ENCODE results near the gene MICAL3.
"Not testable (repeated sequence)": the region's sequence is repeated elsewhere in the genome, so short reads cannot be mapped to it uniquely, and the experiment has no call there.

Gene MICAL3

GRCh38 chr22:17946662-17947367 is 77.5 kb downstream of the MICAL3 start:
- Mint-ChIP-seq H3K27ac (ENCODE audit: low read depth) (no peak overlapping the region), H3K4me3 (no peak overlapping the region), H3K9me3 (no peaks in the 10 kb centered on the region)

DNA sequence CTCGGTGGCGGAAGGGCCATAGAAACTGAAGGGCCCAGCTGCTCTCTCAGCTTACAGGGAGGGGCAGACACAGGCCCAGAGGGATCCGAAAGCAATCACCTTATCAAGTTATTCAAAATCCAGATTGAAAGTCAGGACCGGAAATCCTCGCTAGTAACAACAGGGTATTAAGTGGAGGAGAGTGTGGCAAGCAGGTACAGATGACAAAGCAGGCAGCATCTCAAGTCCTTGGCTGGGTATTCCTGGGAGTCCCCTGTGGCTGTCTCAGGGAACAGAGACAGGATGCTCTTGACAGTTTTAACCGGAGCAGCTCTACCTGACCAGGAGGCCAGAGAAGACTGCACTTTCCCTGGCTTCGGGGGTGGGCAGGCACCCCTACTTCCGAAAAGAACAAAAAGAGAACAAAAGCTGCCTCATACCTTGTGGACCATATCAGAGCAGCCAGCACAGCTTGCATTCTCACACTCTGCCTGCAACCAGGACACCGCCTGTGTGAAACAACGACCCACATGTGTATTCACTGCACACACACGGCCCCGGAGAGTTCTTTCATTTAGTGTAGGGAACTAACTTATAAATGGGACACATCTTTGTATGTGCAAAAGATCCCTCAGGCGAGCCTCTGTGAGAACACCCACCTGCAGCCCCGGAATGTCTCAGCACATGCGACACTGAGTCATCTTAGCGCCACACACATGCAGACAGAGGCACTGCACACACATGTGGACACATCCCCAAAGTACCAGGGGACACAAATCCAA is 78.3 kb downstream of the MICAL3 start:
- Mint-ChIP-seq H3K4me3 (no peak overlapping the region), H3K9me3 (no peaks in the 10 kb centered on the region), H3K4me1 (peaks cover 42% of the 10 kb centered on the region), H3K36me3 (ENCODE audit: insufficient read depth) (no peaks in the 10 kb centered on the region), H3K27ac (ENCODE audit: low read depth) (no peak overlapping the region), H3K27me3 (no peaks in the 10 kb centered on the region)
- ATAC-seq (replicated peaks; ENCODE audit: extremely low read depth, poor library complexity, severe bottlenecking) (no peak), DNase-seq (ENCODE audit: low spot score in 2 of 2) (no peak)

More at GRCh38 chr22:17946662-17947367, 77.5 kb downstream of the MICAL3 start:
- Mint-ChIP-seq H3K36me3 (ENCODE audit: insufficient read depth) (no peaks in the 10 kb centered on the region), H3K27me3 (no peaks in the 10 kb centered on the region), H3K4me1 (peaks cover 44% of the 10 kb centered on the region)
- no peak for ATAC-seq (replicated peaks; ENCODE audit: extremely low read depth, poor library complexity, severe bottlenecking)
- DNase-seq (ENCODE audit: low spot score in 2 of 2), result no peak

GRCh38 chr22:17945156-17945887 is 79.0 kb downstream of the MICAL3 start:
- DNase-seq (ENCODE audit: low spot score in 2 of 2) (no peak), ATAC-seq (replicated peaks; ENCODE audit: extremely low read depth, poor library complexity, severe bottlenecking) (no peak)
- Mint-ChIP-seq H3K27ac (ENCODE audit: low read depth) (no peak overlapping the region), H3K9me3 (no peaks in the 10 kb centered on the region), H3K27me3 (no peaks in the 10 kb centered on the region), H3K36me3 (ENCODE audit: insufficient read depth) (no peaks in the 10 kb centered on the region), H3K4me3 (no peak overlapping the region), H3K4me1 (peaks cover 41% of the 10 kb centered on the region)

DNA sequence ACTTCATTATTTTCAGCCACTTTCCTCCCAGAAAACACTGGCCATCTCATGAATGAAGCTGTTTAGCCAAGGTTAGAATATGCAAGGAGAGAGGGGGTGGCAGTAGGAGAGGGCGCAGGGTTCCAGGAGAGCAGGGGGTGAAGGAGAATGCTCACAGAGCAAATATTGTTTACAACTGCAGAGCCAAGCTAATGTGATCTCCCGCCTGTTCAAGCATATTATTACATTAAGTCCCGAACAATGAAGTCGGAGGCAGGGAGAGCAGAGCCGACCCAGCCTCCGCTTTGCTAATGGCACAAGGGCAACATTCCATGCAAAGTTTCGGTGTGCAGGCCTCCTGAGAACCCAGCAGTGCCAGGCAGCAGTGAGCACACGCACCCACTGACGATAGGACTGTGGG is 80.1 kb downstream of the MICAL3 start:
- no peak for DNase-seq (ENCODE audit: low spot score in 2 of 2)
- peaks cover 46% of the 10 kb centered on the region for H3K4me1 Mint-ChIP-seq
- no peaks in the 10 kb centered on the region for H3K9me3 Mint-ChIP-seq
- H3K27ac Mint-ChIP-seq (ENCODE audit: low read depth), result no peak overlapping the region
- ATAC-seq (replicated peaks; ENCODE audit: extremely low read depth, poor library complexity, severe bottlenecking), result no peak
- H3K4me3 Mint-ChIP-seq, result no peak overlapping the region
- H3K27me3 Mint-ChIP-seq, result no peaks in the 10 kb centered on the region
- H3K36me3 Mint-ChIP-seq (ENCODE audit: insufficient read depth), result no peaks in the 10 kb centered on the region

GRCh38 chr22:17943533-17944249 is 80.7 kb downstream of the MICAL3 start:
- peaks cover 46% of the 10 kb centered on the region for H3K4me1 Mint-ChIP-seq
- no peaks in the 10 kb centered on the region for H3K36me3 Mint-ChIP-seq (ENCODE audit: insufficient read depth)
- peak overlapping the region; percentile 54 for H3K27ac Mint-ChIP-seq (ENCODE audit: low read depth)
- ATAC-seq (replicated peaks; ENCODE audit: extremely low read depth, poor library complexity, severe bottlenecking) (no peak), DNase-seq (ENCODE audit: low spot score in 2 of 2) (no peak)
- no peaks in the 10 kb centered on the region for H3K27me3 Mint-ChIP-seq
- H3K9me3 Mint-ChIP-seq, result no peaks in the 10 kb centered on the region
- no peak overlapping the region for H3K4me3 Mint-ChIP-seq

DNA sequence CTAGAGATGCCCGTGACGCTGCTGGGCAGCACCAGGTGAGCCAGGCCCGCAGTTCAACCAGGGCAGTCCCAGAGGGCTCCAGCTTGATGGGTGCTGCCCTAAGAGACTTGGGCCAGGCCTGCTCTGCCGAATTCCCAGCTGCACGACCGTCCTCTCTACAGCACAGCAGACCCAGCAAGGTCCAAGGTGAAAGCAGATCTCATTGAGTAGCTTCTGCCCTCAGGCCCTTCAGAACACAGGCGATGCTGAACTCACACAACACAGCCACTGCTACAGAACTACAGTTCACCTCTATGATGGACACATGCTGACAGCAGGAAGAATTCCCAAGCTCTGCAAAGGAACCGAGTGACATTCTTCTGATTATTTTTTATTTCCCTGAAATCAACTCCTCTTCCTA is 81.6 kb downstream of the MICAL3 start:
- ATAC-seq (replicated peaks; ENCODE audit: extremely low read depth, poor library complexity, severe bottlenecking) (no peak), DNase-seq (ENCODE audit: low spot score in 2 of 2) (no peak)
- Mint-ChIP-seq H3K36me3 (ENCODE audit: insufficient read depth) (no peaks in the 10 kb centered on the region), H3K4me1 (peaks cover 46% of the 10 kb centered on the region), H3K27me3 (no peaks in the 10 kb centered on the region), H3K4me3 (no peak overlapping the region), H3K9me3 (no peaks in the 10 kb centered on the region), H3K27ac (ENCODE audit: low read depth) (peak overlapping the region; percentile 54)

GRCh38 chr22:17941471-17942406 is 82.6 kb downstream of the MICAL3 start:
- Mint-ChIP-seq H3K36me3 (ENCODE audit: insufficient read depth) (no peaks in the 10 kb centered on the region), H3K27me3 (no peaks in the 10 kb centered on the region), H3K9me3 (no peaks in the 10 kb centered on the region), H3K4me3 (no peak overlapping the region), H3K4me1 (peaks cover 46% of the 10 kb centered on the region), H3K27ac (ENCODE audit: low read depth) (no peak overlapping the region)
- no peak for ATAC-seq (replicated peaks; ENCODE audit: extremely low read depth, poor library complexity, severe bottlenecking)
- DNase-seq (ENCODE audit: low spot score in 2 of 2), result no peak

- no peaks in the 10 kb centered on the region for H3K27me3 Mint-ChIP-seq
- H3K4me1 Mint-ChIP-seq, result peaks cover 43% of the 10 kb centered on the region
- H3K36me3 Mint-ChIP-seq (ENCODE audit: insufficient read depth), result no peaks in the 10 kb centered on the region
- no peak for ATAC-seq (replicated peaks; ENCODE audit: extremely low read depth, poor library complexity, severe bottlenecking)
- no peak overlapping the region for H3K4me3 Mint-ChIP-seq
- DNase-seq (ENCODE audit: low spot score in 2 of 2), result no peak
- H3K27ac Mint-ChIP-seq (ENCODE audit: low read depth), result no peak overlapping the region
- H3K9me3 Mint-ChIP-seq, result no peaks in the 10 kb centered on the region
These were observed 84.8 kb downstream of the MICAL3 start for GRCh38 chr22:17939579-17939978.

GRCh38 chr22:17939011-17939410 is 85.3 kb downstream of the MICAL3 start:
- Mint-ChIP-seq H3K27ac (ENCODE audit: low read depth) (no peak overlapping the region), H3K9me3 (no peaks in the 10 kb centered on the region), H3K4me3 (no peak overlapping the region), H3K4me1 (peaks cover 41% of the 10 kb centered on the region), H3K36me3 (ENCODE audit: insufficient read depth) (no peaks in the 10 kb centered on the region), H3K27me3 (no peaks in the 10 kb centered on the region)
- no peak for ATAC-seq (replicated peaks; ENCODE audit: extremely low read depth, poor library complexity, severe bottlenecking)
- DNase-seq (ENCODE audit: low spot score in 2 of 2), result no peak

- DNase-seq (ENCODE audit: low spot score in 2 of 2), result no peak
- Mint-ChIP-seq H3K36me3 (ENCODE audit: insufficient read depth) (no peaks in the 10 kb centered on the region), H3K9me3 (no peaks in the 10 kb centered on the region), H3K27ac (ENCODE audit: low read depth) (no peak overlapping the region), H3K4me3 (no peak overlapping the region), H3K27me3 (no peaks in the 10 kb centered on the region), H3K4me1 (peaks cover 41% of the 10 kb centered on the region)
- ATAC-seq (replicated peaks; ENCODE audit: extremely low read depth, poor library complexity, severe bottlenecking), result no peak
These were observed 85.9 kb downstream of the MICAL3 start for GRCh38 chr22:17938484-17938924.

DNA sequence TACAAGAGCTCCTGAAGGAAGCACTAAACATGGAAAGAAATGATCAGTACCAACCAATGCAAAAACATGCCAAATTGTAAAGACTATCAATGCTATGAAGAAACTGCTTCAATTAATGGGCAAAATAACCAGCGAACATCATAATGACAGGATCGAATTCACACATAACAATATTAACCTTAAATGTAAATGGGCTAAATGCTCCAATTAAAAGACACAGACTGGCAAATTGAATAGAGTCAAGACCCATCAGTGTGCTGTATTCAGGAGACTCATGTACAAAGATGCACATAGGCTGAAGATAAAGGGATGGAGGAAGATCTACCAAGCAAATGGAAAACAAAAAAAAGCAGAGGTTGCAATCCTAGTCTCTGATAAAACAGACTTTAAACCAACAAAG is 91.9 kb downstream of the MICAL3 start:
- not testable (repeated sequence) for DNase-seq (ENCODE audit: low spot score in 2 of 2); H3K36me3 Mint-ChIP-seq (ENCODE audit: insufficient read depth); ATAC-seq (replicated peaks; ENCODE audit: extremely low read depth, poor library complexity, severe bottlenecking); H3K27ac Mint-ChIP-seq (ENCODE audit: low read depth); H3K9me3 Mint-ChIP-seq; H3K4me3 Mint-ChIP-seq; H3K27me3 Mint-ChIP-seq
- H3K4me1 Mint-ChIP-seq, result peaks cover 52% of the 10 kb centered on the region
